NOMO-1 treated with DMSO at 0.1 percent for 48 hours (cell line): ENCODE data around the gene ARL4D.
A peak's percentile ranks its signal among the peaks of the same experiment; 100 is the strongest.
"Not testable (repeated sequence)": the region's sequence is repeated elsewhere in the genome, so short reads cannot be mapped to it uniquely, and the experiment has no call there.

Source experiments
- DNase-seq: peaks from one replicate; lab custom pipeline; 2025; ENCODE audit not compliant: unreplicated experiment; lab: John Stamatoyannopoulos, UW

The ARL4D gene, protein sequence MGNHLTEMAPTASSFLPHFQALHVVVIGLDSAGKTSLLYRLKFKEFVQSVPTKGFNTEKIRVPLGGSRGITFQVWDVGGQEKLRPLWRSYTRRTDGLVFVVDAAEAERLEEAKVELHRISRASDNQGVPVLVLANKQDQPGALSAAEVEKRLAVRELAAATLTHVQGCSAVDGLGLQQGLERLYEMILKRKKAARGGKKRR

DNA sequence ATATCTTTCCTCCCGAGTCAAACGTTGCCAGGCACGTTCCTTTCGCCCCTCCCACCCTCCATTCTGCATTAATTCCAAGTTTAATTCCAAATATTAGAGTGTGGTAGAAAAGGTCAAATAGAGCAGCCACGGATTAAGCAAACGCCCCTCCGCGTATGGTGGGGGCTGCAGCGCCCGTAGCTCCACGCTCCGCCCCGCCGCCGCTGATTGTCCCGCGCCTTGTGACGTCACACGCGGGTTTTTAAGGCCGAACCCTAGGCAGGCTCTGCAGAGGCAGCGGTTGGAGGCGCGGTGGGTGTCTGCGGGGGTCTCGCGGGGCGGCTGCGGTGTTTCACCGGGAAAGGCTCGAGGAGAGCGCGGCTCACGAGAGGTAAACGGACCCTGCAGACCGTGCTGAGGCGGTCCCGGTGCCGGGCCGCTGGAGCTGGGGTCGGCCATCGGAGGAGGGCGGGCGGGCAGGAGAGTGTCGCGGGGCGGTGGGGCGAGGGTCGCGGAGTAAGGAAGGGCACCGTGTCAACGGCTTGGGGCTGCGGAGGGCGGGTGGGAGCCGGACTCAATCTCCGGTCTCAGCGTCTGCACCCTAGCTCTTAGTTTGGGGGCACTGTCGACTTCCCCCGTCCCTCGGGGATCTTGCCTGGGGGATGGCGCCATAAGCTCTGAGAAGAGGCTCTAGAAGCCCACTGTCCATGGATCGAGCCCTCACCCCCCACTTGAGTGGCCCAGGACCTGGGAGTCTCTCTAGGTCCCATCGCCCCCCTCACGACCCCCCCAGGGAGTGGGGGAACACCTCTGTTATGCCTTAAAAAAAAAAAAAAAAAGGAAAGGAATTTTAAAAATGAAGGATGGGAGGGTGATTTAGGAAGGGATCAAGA lies at the start of gene ARL4D:
Gene ARL4D (plus strand): TSS at position 270 of the 872 bp plus-strand sequence. CDS start 740 bp downstream, outside the sequence.
- peak; percentile 68 for DNase-seq

DNA sequence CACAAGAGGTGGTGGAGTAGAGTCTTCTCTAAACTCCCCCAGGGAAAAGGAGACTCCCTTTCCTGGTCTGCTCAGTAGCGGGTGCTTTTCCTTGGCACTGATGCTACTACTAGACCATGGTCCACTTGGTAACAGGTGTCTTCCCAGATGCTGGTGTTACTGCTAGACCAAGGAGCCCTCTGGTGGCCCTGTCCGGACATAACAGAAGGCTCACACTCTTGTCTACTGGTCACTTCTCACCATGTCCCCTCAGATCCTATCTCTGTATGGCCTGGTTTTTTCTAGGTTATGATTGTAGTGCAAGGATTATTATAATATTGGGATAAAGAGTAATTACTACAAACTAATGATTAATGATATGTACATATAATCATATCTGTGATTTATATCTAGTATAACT lies 49.7 kb upstream of the ARL4D start:
- DNase-seq: no peak

DNA sequence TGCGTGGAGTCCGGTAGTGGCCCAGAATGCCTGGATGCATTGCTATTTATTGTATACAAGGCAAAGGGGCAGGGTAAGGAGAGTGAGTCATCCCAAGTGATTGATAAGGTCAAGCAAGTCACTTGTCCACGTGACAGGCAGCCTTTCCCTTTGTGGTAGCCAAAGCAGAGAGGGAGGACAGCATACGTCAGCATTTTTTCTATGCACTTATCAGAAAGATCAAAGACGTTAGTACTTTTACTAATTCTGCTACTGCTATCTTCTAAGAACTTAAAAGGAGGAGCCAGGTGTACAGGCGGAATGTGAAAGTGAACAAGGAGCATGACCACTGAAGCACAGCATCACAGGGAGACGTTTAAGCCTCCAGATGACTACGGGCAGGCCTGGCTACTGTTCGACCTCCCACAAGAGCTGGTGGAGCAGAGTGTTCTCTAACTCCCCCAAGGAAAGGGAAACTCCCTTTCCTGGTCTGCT lies 47.9 kb upstream of the ARL4D start:
- no peak for DNase-seq

DNA sequence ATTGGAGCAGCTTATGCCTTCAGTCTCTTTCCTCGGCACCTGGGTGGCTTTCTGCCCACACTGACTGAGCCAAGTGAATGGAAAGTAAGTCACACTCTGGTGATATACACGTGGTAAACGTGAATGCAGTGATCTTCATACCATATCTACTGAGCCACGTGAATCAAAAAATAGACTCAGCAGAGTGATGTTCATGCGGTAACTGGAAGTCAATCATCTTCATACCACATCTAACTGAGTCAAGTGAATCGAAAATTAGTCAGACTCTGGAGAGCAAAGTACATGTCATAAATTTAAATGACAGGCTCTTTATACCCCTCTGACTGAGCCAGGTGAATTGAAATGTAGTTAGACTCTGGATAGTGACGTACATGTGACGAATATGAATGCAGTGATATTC lies 47.1 kb upstream of the ARL4D start:
- DNase-seq: no peak

DNA sequence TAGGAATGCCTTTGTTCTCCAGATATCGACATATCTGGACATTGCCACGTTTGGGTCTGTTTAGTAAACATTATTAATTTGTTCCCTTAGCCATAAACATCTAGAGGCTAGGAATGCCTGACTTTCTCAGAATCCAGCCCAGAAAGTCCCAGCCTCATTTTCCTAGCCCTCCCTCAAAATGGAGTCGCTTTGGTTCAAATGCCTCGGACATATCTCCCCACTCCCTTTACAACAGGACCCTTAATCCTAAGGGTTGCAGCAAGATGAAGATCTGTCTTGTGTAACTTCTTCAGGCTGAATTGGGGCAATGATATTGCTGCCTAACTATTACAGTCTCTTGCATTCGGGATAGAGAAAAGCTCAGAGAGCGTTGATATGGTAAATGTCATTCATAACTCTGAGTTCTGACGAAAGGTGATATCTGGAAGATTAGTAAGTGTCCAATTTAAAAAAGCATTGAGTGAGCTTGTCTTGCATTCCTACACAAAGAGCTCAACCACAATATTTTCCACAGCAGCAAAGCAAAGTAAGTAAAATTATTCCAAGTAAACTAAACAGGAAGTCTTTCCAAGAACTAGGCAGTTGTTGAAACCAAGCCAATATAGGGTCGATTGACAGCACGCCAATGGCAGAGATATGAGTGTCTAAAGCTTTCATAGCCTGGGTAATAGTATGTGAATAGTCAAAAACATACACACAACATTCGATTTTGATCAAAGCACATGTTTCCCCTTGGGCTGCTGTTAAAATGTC lies 46.0 kb upstream of the ARL4D start:
- no peak for DNase-seq

DNA sequence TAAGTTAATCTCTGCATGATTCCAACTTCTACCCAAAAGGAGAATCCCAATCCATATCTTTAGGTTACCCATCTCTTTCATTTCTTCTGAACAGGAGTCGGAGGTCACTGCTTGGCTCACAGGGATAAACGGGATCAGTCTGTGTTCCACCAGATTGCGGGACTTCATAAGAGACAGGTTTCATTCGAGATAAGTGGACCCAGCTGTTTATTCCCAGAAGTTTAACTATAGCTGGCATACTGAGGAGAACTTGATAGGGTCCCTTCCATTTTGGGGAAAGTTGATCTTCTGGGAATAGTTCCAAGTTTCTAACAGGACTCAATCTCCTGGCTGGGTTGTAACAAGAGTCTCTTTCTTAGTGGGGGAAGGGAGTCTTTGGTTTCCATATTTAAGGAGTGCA lies 45.4 kb upstream of the ARL4D start:
- no peak for DNase-seq

DNA sequence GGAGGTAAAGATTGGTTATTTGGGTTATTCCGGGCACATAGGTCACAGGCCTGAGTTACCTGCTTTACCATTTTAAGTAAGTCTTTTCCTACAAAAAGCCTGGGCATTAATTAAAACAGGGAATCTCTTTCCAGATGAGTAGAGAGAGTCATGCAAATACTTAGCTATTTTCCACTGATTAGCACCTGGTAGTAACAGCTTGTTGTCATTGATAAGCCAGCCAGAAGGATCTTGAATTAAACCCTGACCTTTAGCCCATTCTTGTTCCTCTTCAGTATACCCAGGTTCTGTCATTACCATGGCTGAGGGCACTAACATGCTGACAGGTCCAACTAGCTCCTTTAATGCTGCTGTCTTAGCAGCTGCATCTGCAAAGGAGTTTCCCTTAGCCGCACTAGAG lies 44.4 kb upstream of the ARL4D start:
- DNase-seq: no peak

DNA sequence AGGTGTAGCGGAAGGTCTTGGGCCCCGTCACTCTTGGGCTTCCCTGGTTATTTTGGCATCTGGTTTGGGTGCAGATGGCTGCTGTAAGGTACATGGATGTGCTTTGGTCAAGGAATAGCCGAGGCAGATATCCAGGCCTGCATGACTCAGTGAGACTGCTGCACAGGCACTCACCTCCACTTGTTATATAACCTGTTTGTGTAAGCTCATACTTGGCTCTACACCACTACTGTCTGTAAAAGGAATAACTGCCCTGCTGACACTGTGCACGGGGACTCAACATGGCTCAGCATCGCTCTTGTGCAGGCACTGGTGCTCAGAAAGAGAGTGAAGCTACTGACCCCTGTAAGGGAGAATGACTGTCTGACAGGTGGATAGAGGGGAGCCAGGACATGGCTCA lies 42.3 kb upstream of the ARL4D start:
- no peak for DNase-seq

DNA sequence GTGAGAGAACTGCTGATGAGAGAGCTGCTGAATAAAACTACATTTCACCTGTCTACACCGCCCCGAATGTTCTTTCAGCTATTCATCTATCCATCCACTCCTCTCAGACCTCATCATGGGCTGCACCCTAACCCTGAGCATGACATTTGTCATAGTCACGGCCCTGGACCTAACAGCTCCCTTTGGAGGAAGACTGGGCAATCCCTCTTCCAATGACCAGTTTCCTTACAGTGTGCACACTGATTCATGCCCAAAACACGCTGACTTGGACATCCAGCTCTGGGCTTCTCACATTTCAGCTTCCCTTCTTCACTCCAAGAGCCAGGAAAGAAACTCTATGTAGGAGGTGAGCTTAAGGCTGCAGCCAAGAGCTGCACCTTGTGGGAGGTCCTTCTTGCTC lies 41.8 kb upstream of the ARL4D start:
- DNase-seq: no peak

DNA sequence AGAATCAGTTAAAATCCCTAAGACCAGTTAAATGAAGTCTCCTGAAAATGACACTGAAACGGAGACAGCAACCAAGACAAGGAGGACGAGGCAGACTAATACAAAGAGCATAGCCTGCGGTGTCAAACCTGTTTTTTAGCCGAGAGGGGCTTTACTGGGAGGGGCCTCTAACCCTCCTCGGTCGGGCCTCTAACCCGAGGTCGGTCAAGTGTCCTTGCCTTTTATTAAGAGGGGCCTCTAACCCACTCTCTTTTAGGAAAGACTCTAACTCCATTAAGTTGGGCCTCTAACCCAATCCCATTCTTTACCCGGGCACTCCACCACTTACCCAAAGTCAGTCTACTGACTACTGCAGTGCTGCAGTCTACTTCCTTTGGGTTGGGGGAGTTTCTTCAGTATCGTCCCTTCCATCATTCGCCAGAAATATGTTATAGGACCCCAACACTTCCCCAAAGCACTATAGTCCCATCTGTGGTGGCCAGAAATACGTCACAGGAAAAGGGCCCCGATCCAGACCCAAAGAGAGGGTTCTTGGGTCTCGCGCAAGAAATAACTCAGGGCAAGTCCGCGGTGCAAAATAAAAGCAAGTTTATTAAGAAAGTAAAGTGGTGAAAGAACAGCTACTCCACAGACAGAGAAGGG lies 39.2 kb upstream of the ARL4D start:
- DNase-seq: no peak

DNA sequence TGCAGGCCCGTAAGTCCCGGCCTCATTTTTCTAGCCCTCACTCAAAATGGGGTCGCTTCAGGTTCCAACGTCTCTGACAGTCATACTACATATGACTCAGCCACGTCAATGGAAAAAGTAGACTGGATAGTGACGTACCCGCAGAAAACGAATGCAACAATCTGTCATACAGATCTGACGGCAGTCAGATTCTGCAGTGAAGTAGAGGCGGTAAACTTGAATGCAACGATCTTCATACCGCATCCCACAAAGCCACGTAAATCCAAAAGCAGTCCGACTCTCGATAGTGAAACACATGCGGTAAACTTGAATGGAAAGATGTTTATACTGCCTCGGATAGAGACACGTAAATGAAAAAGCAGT lies 38.4 kb upstream of the ARL4D start:
- peak; percentile 65 for DNase-seq

DNA sequence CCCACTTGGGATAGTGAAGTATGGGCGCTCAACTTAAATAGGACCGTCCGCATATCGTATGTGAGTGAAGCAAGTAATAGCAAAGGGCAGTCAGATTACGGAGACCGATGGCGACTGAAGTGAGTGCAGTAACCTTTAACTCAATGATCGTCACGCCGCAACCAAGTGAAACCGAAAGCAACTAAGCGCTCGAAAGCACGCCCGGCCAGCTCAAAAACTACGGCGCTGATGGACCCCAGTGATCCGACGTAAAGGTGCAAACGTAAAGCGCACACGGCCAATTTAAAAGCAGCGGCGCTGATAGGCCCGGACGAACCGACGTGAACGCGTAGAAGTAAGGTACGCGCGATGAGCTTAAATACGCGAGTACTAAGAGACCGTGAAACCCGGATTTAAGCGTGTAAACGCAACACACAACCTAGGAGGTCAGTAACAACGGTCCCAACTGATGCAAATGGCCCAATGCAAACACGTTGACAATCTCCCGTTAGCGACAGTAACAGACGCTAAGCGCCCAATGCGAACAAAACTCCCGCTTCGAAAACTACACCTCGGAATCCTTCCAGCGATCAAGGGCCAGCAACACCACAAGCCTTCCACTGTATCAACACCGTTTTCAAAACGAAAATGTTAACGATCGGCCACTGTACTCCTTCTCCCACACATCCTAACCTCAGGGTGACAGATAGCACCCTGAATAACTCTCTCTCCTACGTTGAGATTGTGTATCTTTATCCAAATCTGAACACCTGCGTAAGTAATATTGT lies 37.9 kb upstream of the ARL4D start:
- DNase-seq: peak; percentile 93

DNA sequence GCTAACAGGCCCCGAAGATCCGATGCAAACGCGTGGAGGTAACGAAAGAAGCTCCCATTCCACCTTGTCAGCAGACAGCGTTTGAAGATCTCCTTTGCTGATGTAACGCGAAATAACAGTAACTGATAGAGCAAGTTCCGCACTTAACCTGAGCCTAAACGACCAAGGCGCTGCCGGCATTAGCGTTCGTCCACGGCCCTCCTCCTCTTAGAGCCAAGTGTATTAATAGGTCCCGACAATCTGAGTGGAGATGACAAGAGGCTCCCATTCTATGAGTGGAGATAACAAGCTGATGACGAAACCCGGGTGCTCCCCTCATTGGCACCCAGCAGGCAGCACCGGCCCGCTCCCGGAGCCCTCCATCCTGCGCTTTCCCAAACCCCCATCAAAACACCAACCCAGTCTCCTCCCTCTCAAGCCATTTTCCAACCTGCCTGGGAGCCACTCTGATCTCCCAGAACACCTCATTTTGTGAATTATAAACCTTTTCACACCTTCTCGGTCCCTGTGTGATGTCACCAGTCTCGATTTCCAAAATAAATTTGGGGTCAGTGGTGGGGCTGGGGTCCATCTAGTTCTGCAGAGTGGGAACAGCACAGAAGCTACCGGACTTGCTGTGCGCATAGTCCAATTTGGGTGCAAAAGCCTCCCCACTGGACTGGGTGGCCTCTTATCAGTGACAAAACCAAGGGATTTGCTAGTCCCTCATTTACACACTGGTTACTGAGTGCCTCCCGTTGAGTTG lies 35.4 kb upstream of the ARL4D start:
- DNase-seq: no peak

DNA sequence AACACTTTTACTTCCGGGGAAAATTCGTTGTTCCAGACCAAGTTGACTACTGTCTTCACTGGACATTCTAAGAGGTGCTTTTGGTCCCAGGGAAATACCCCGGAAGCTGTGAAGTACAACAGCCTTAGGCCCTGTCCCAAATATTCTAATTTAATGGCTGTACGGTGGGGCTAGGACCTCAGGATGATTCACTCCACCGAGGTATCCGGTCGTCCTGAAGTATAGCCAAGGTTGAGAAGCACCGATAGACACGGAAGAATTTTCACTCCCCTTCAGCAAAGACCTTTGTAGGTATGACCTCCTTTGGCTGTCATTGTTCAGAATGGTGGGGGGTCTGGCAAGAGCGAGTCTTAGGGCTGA lies 34.9 kb upstream of the ARL4D start:
- no peak for DNase-seq

DNA sequence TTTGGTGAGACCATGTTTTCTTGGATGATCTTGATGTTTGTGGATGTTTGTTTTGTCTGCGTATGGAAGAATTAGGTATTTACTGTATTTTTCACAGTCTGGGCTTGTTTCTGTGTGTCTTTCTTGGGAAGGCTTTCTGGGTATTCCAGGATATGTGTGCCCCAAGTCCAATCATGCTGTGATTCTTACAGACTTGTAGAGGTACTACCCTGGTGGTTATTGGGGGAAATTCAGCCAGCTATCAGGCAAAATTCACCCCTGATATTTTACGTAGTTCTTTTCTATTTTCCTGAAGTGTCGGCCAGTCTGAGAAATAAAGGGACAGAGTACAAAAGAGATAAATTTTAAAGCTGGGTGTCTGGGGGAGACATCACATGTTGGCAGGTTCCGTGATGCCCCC lies 33.4 kb upstream of the ARL4D start:
- DNase-seq: no peak

DNA sequence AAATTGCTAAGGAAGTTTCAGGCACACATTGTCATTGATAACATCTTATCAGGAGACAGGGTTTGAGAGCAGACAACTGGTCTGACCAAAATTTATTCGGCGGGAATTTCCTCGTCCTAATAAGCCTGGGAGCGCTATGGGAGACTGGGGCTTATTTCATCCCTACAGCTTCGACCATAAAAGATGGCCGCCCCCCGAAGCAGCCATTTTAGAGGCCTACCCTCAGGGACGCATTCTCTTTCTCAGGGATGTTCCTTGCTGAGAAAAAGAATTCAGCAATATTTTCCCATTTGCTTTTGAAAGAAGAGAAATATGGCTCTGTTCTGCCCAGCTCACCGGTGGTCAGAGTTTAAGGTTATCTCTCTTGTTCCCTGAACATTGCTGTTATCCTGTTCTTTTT lies 32.9 kb upstream of the ARL4D start:
- DNase-seq: not testable (repeated sequence)

DNA sequence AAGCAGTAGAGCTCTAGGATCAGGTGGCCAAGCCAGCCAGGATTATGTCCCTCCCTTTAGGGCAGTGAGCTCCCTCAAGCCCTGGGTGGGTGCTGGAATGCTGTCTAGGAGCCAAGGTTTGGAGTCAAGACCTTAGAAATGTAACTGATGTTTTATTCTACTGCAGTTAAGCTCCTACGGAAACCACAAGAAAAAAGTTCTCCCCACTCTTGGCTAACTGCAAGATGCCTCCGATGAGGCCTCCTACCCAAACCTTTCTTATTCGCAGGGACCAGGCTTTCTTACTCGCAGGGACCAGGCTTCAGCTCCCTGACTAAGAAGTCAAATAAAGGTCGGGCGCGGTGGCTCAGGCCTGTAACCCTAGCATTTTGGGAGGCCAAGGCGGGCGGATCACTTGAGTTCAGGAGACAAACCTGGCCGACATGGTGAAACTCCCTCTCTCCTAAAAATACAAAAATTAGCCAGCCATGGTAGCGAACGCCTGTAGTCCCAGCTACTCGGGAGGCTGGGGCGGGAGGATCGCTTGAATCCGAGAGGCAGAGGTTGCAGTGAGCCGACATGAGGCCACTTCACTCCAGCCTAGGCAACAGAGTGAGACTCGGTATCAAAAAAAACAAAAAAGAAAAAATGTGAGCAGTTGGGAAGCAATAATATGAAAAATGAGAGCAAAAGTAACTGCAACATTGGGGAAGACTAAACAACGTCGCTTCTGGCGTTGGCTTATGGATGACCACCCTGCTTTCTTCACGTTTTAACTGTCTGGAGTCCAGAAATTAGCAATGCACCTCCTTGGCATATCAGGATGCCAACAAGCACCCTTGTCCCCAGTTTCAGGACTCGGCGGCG lies 31.7 kb upstream of the ARL4D start:
- no peak for DNase-seq

DNA sequence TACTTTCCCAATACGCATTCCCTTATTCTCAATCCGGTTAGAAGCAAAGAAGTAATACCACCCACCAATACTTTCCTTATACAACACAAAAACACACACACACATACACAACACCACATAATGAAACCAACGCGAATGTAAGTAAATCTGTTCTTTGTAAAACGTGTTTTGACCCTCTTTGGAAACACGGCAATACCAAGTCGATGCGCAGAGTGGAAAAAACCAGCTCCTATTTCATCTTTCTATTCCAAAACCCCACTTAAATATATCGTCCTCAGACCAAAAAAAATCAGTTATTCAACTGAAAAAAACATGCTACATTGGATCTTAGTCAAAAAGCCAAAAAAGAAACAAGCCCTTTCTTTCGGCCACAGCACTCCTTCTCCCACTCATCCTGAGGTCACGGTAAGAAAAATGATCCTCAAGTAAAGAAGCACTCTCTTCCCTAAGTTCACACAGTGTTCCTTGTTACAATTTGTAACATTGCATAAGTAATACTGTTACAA lies 31.0 kb upstream of the ARL4D start:
- DNase-seq: peak; percentile 89
